ENCODE measurements around the gene PTPRK. TPM values are rescaled to one million over a fixed set of nuclear protein-coding genes. Genes with fewer than 3 reads are reported as not detected.

Gene PTPRK
- total RNA-seq, 2 experiments from 2014 or later = 2.8 to 5.0 TPM

GRCh38 chr6:128036808-128037570 is 483.4 kb downstream of the PTPRK start:
- no peaks in the 10 kb centered on the region for H3K27me3 Mint-ChIP-seq
- no peak overlapping the region for H3K4me3 Mint-ChIP-seq
- POLR2A ChIA-PET = no interaction called here
- ATAC-seq (ENCODE audit: low read depth) (no peak), DNase-seq (no peak)
- peaks cover 3% of the 10 kb centered on the region for H3K9me3 Mint-ChIP-seq
- peaks cover 12% of the 10 kb centered on the region for H3K4me1 Mint-ChIP-seq
- no peak overlapping the region for H3K27ac Mint-ChIP-seq
- peaks cover 32% of the 10 kb centered on the region for H3K36me3 Mint-ChIP-seq

GRCh38 chr6:128033156-128033555 is 487.2 kb downstream of the PTPRK start:
- POLR2A ChIA-PET = no interaction called here
- H3K27me3 Mint-ChIP-seq = no peaks in the 10 kb centered on the region
- peaks cover 30% of the 10 kb centered on the region for H3K36me3 Mint-ChIP-seq
- peaks cover 35% of the 10 kb centered on the region for H3K4me1 Mint-ChIP-seq
- no peak overlapping the region for H3K4me3 Mint-ChIP-seq
- ATAC-seq (ENCODE audit: low read depth) (no peak), DNase-seq (no peak)
- peaks cover 1% of the 10 kb centered on the region for H3K9me3 Mint-ChIP-seq
- no peak overlapping the region for H3K27ac Mint-ChIP-seq

GRCh38 chr6:128032042-128032441 is 488.4 kb downstream of the PTPRK start:
- peak; percentile 50 for ATAC-seq (ENCODE audit: low read depth)
- POLR2A ChIA-PET = no interaction called here
- H3K27me3 Mint-ChIP-seq = no peaks in the 10 kb centered on the region
- peaks cover 42% of the 10 kb centered on the region for H3K4me1 Mint-ChIP-seq
- DNase-seq = no peak
- peaks cover 1% of the 10 kb centered on the region for H3K9me3 Mint-ChIP-seq
- peaks cover 30% of the 10 kb centered on the region for H3K36me3 Mint-ChIP-seq
- peak overlapping the region; percentile 27 for H3K27ac Mint-ChIP-seq
- peak overlapping the region; percentile 41 for H3K4me3 Mint-ChIP-seq

GRCh38 chr6:128029826-128030225 is 490.6 kb downstream of the PTPRK start:
- Mint-ChIP-seq H3K9me3 (no peaks in the 10 kb centered on the region), H3K27ac (no peak overlapping the region), H3K4me1 (peaks cover 43% of the 10 kb centered on the region), H3K27me3 (no peaks in the 10 kb centered on the region), H3K36me3 (peaks cover 19% of the 10 kb centered on the region), H3K4me3 (no peak overlapping the region)
- POLR2A ChIA-PET = no interaction called here
- no peak for ATAC-seq (ENCODE audit: low read depth)
- DNase-seq = no peak

DNA sequence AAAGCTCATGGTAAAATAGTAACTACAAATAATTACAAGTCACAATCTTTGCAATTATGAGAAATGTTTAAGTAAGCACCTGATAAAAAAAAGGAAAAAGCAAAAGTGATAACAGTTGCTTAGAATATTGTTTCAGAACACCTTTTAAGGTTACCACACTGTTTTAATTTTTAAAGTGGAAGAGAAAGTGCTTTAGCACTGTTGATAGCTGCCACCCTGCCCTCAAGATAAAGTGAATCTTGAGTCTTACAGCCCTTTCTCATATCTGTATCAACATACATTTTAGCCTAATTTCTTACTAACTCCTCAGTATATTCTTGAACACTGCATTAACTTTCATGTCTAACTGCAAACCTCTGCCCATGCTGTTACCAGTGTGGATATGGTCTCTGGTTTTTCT is 492.2 kb downstream of the PTPRK start:
- H3K4me3 Mint-ChIP-seq = no peak overlapping the region
- ATAC-seq (ENCODE audit: low read depth) (peak; percentile 57), DNase-seq (no peak)
- peaks cover 43% of the 10 kb centered on the region for H3K4me1 Mint-ChIP-seq
- H3K27me3 Mint-ChIP-seq = no peaks in the 10 kb centered on the region
- H3K9me3 Mint-ChIP-seq = no peaks in the 10 kb centered on the region
- peaks cover 25% of the 10 kb centered on the region for H3K36me3 Mint-ChIP-seq
- POLR2A ChIA-PET = no interaction called here
- H3K27ac Mint-ChIP-seq = no peak overlapping the region

DNA sequence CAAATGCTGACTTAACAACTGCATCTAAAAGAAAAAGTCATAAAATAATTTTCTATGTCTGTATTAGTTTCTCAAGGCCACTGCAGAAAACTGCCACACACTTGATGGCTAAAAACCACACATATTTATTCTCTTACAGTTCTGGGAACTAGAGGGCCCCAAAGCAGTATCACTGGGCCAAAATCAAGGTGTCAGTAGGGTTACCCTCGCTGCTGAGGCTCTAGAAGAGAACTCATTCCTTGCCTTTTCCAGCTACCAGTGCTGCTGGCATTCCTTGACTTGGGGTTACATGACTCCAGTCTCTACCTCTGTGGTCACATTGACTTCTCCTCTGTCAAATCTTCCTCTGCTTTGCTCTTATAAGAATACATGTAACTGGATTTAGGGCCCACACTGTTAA is 494.9 kb downstream of the PTPRK start:
- DNase-seq = no peak
- POLR2A ChIA-PET = no interaction called here

GRCh38 chr6:128024969-128025368 is 495.4 kb downstream of the PTPRK start:
- Mint-ChIP-seq H3K4me1 (peaks cover 24% of the 10 kb centered on the region), H3K27me3 (no peaks in the 10 kb centered on the region), H3K4me3 (no peak overlapping the region), H3K9me3 (no peaks in the 10 kb centered on the region), H3K36me3 (peaks cover 33% of the 10 kb centered on the region), H3K27ac (no peak overlapping the region)
- ATAC-seq (ENCODE audit: low read depth) (no peak), DNase-seq (no peak)
- POLR2A ChIA-PET = no interaction called here

More for the DNA sequence above, 494.9 kb downstream of the PTPRK start:
- Mint-ChIP-seq H3K36me3 (peaks cover 28% of the 10 kb centered on the region), H3K4me1 (peaks cover 24% of the 10 kb centered on the region), H3K9me3 (no peaks in the 10 kb centered on the region), H3K27ac (no peak overlapping the region), H3K27me3 (no peaks in the 10 kb centered on the region), H3K4me3 (no peak overlapping the region)
- ATAC-seq (ENCODE audit: low read depth) = no peak

- no peak for ATAC-seq (ENCODE audit: low read depth)
- H3K9me3 Mint-ChIP-seq = no peaks in the 10 kb centered on the region
- POLR2A ChIA-PET = no interaction called here
- H3K4me1 Mint-ChIP-seq = peaks cover 23% of the 10 kb centered on the region
- H3K4me3 Mint-ChIP-seq = no peak overlapping the region
- no peaks in the 10 kb centered on the region for H3K27me3 Mint-ChIP-seq
- H3K36me3 Mint-ChIP-seq = peaks cover 37% of the 10 kb centered on the region
- no peak overlapping the region for H3K27ac Mint-ChIP-seq
- DNase-seq = no peak
These were observed 496.4 kb downstream of the PTPRK start for GRCh38 chr6:128024046-128024445.

- H3K4me1 Mint-ChIP-seq = peaks cover 10% of the 10 kb centered on the region
- no peak overlapping the region for H3K27ac Mint-ChIP-seq
- no peak overlapping the region for H3K4me3 Mint-ChIP-seq
- no peaks in the 10 kb centered on the region for H3K27me3 Mint-ChIP-seq
- no peak for ATAC-seq (ENCODE audit: low read depth)
- POLR2A ChIA-PET = no interaction called here
- H3K9me3 Mint-ChIP-seq = peaks cover 2% of the 10 kb centered on the region
- peaks cover 44% of the 10 kb centered on the region for H3K36me3 Mint-ChIP-seq
- no peak for DNase-seq
These were observed 501.6 kb downstream of the PTPRK start for GRCh38 chr6:128018821-128019220.

DNA sequence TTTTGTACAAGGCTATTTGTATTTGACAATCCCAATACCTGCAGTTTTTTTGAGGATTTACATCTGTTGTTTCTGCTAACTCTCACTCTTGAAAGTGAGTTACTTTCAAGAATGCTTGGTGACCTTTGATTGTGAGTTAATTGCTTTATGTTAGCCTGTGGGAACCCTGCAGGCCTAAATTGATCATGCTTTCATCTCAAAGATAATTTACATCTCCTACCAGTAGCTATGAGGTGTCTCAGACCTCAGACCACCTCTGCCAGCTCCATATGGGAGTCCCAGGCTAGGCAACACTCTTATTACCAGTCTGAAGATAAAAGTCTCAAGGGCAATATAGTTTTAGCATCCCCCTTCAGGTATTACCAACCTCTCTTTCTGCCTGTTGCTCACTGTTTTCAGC is 503.1 kb downstream of the PTPRK start:
- H3K4me1 Mint-ChIP-seq = peaks cover 18% of the 10 kb centered on the region
- H3K36me3 Mint-ChIP-seq = peaks cover 47% of the 10 kb centered on the region

GRCh38 chr6:128007658-128008057 is 512.7 kb downstream of the PTPRK start:
- Mint-ChIP-seq H3K27ac (no peak overlapping the region), H3K4me3 (no peak overlapping the region), H3K9me3 (peaks cover 2% of the 10 kb centered on the region), H3K4me1 (peaks cover 5% of the 10 kb centered on the region), H3K27me3 (no peaks in the 10 kb centered on the region), H3K36me3 (peaks cover 27% of the 10 kb centered on the region)
- POLR2A ChIA-PET = no interaction called here
- no peak for DNase-seq
- no peak for ATAC-seq (ENCODE audit: low read depth)

More for the DNA sequence above, 503.1 kb downstream of the PTPRK start:
- no peak for DNase-seq
- no peaks in the 10 kb centered on the region for H3K27me3 Mint-ChIP-seq
- H3K27ac Mint-ChIP-seq = no peak overlapping the region
- POLR2A ChIA-PET = no interaction called here
- H3K9me3 Mint-ChIP-seq = peaks cover 4% of the 10 kb centered on the region
- ATAC-seq (ENCODE audit: low read depth) = no peak
- no peak overlapping the region for H3K4me3 Mint-ChIP-seq

DNA sequence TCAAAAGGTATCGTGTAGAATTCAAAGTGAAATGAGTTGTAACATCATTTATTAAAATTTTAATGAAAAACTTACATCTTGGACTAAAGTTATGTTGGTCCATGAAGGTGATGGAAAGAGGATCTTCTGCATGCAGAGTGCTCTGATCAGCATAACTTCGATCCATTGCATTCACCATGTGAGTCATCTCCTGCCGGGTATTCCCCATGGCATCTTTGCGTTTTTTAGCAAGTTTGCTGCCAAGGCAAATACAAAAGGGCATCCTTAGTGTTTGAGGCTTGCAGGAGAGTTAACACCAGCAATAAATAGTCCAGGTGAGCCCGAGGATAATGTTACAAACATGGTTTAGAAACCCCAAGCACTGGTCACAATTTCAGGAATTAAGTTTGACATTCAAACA is 515.4 kb downstream of the PTPRK start:
- no peaks in the 10 kb centered on the region for H3K9me3 Mint-ChIP-seq
- POLR2A ChIA-PET = no interaction called here
- H3K4me3 Mint-ChIP-seq = no peak overlapping the region
- H3K27ac Mint-ChIP-seq = no peak overlapping the region
- H3K4me1 Mint-ChIP-seq = peaks cover 10% of the 10 kb centered on the region
- peaks cover 23% of the 10 kb centered on the region for H3K36me3 Mint-ChIP-seq
- H3K27me3 Mint-ChIP-seq = no peaks in the 10 kb centered on the region
- no peak for DNase-seq
- ATAC-seq (ENCODE audit: low read depth) = no peak

GRCh38 chr6:128000363-128000762 is 520.0 kb downstream of the PTPRK start:
- H3K9me3 Mint-ChIP-seq = no peaks in the 10 kb centered on the region
- peaks cover 45% of the 10 kb centered on the region for H3K4me1 Mint-ChIP-seq
- H3K4me3 Mint-ChIP-seq = peak overlapping the region; percentile 1
- DNase-seq (no peak), ATAC-seq (ENCODE audit: low read depth) (no peak)
- H3K27me3 Mint-ChIP-seq = no peaks in the 10 kb centered on the region
- H3K27ac Mint-ChIP-seq = no peak overlapping the region
- H3K36me3 Mint-ChIP-seq = peaks cover 34% of the 10 kb centered on the region
- POLR2A ChIA-PET = interaction anchor here (0.5 kb wide), 1 partner anchor 12 kb away, joined by 7 read pairs; no protein-coding TSS in a partner anchor

GRCh38 chr6:127998985-127999384 is 521.4 kb downstream of the PTPRK start:
- DNase-seq (no peak), ATAC-seq (ENCODE audit: low read depth) (no peak)
- H3K4me1 Mint-ChIP-seq = peaks cover 50% of the 10 kb centered on the region
- peaks cover 24% of the 10 kb centered on the region for H3K36me3 Mint-ChIP-seq
- H3K27me3 Mint-ChIP-seq = no peaks in the 10 kb centered on the region
- H3K9me3 Mint-ChIP-seq = no peaks in the 10 kb centered on the region
- H3K4me3 Mint-ChIP-seq = peak overlapping the region; percentile 25
- POLR2A ChIA-PET = no interaction called here
- peak overlapping the region; percentile 83 for H3K27ac Mint-ChIP-seq
